ENCODE data around the gene CAPN5. TPM values are rescaled to one million over a fixed set of nuclear protein-coding genes. Genes with fewer than 3 reads are reported as not detected.

Gene CAPN5
- total RNA-seq, 1 donor from 2014 or later = 197 TPM

DNA sequence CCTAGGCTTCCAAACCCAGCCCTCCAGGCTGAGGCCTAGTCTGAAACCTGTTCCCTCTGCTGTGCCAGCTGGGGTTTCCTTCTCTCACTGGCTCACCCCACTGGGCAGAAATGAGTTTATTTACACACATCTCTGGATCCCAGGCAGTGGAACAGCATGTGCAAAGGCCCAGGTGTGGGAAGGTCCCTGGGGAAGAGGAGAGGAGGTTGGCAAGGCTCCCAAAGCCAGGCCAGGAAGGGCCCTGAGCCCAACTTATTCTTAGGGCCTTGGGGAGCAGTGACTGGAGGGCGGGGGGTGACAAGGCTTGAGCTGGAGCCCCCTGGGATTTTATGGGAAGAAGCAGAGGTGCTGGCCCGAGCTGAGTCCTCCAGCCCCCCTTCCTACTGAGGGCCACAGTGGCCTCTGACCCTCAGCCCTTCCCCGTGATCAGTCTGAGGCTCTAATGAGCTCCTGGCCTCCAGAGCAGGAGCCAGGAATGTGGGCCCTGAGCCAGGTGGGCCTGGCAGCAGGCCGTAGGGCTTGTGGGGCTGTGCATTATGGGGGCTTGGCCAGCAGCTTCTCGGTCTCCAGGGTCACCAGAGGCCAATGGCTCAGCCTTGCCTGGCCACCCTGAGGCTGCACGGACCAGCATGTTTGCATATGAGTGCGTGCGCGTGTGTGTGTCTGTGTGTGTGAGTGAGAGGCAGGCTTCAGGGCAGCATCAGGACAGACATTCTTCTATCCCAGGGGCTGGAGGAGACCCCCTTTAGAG lies 64.2 kb downstream of the CAPN5 start:
- DNase-seq (ENCODE audit: low spot score) = peak; percentile 62

DNA sequence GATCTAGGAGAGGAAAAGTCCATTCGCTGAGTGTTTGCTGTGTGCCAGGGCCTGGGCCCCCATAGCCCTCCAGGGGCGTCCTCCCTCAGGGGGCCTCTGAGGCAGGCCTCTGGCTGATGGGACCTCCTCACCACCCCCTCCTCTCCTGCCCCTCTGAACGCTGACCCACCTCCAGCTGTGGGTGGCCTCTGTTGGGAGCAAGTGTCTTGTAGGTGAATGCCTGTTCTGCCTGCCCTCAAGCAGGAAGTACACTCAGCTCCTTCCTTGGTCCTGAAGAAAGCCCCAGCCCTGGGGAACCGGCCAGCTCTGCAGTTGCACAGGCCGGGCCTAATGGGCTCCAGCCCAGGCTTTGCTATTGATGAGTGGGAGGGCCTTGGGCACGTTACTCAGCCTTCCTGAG lies 64.8 kb downstream of the CAPN5 start:
- DNase-seq (ENCODE audit: low spot score) = no peak

DNA sequence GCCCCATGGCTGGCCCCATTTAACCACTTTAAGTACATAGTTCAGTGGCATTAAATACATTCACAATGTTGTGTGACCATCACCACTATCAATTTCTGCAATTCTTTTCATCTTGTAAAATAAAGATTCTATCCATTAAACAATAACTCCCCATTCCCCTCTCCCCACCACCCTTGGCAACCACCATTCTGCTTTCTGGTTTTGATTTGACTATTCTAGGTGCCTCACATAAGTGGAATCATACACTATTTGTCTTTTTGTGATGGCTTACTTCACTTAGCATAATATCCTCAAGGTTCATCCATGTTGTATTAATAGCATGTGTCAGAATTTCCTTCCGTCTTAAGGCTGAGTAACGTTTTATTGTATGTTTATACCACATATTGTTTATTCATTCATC lies 68.3 kb downstream of the CAPN5 start:
- no peak for DNase-seq (ENCODE audit: low spot score)

DNA sequence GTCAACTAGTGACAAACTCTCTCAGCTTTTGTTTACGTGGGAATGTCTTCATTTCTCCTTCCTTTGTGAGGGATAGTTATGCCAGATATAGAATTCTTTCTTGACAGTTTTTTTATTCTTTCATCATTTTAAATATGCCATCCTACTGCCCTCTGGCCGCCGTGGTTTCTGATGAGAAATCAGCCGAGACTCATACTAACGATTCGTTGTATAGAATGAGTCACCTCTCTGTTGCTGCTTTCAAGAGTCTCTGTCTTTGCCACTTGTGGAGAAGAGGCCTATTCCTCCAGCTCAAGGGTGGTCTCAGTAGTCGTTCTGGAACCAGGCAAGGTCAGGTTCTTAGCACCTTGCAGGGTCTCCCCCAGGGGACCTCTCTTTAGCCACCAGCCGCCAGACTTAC lies 69.3 kb downstream of the CAPN5 start:
- no peak for DNase-seq (ENCODE audit: low spot score)

DNA sequence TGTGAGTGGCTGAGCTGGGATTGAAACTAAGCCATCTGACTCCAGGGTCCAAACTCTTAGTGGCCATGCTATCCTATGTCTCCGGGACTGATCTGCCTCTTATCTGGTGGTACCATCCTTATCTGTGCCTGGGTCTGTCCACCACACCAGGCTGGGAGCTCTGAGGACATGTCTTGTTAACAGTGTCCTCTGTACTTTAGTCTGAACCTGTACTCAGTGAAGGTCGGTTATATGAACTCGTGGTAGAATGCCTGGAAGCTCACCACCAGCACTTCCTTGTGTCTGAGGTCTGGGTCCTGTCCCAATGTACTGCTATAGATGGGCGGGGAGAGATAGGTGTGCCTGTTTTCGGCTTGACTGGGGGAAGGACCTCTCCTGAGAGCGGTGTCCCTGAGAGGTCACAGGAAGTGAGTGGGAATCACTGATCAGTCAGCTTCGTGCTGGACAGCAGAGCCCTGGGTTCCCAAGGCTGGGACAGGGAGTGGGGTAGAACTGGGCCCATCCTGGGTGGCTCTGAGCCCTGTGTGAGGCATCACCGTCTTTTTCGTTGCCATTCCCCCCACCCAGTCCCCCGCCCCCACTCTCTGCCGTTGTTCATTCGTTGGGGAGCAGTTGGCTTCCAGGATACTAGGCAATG lies 70.1 kb downstream of the CAPN5 start:
- no peak for DNase-seq (ENCODE audit: low spot score)

DNA sequence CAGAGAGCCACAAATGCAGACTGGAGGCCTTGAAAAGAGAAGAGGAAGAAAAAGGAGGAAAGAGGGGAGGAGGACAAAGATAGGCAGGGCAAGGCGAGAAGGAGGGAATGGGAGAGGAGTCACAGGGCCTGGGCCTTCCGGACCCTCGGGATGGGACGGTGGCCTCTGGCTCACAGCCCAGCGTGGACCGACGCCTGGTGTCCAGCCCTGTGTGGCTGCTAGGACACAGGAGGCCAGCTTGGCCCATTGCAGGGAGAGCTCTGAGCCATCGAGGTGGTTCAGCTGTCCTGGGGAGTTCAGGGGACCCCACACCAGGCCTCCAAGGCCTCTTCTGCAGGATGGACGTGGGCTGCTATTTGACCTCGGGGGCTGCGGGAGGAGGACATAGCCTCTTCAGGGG lies 70.7 kb downstream of the CAPN5 start:
- no peak for DNase-seq (ENCODE audit: low spot score)

DNA sequence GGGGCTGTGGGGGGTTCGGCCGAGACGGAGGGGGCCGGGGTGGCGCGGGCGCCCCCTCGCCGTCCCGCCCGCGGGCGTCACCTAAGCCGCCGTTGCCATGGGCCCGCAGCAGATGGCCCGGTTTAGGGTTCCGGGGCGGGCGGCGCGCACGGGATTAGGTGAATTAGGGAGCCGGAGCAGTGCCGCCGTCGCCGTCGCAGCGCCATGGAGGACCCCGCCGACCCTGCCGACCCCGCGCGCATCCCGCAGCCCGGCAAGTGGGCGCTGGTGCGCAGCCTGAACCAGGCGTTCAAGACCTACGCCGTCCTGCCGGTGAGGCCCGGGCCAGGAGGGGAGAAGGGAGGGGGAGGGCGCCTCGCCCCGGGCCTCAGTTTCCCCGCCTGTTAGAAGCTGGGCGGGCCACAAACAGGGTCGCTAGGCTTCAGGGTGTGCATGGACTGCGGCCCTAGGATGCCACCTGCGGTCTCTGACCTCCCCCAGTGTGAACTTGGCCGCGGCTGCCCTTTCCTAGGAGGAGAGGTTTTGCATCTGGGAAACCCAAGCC lies 71.4 kb downstream of the CAPN5 start:
- no peak for DNase-seq (ENCODE audit: low spot score)

DNA sequence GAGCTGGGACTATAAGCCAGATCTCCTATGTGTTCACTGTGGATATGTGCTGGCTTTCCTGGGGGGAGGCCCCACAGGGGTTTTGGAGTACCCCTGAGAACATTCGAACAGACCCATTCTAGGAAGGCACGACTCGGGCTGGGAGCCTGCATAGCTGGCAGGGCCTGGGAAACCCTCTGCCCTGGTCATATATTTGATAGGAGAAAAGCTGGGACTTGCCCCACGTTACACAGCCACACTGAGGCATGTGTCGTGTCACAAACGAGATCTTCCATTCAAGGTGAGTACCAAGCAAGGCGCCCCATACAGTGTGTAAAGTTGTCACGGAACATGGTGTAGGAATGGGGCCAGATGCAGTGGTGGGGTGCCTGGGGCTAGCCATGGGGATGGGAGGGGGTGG lies 72.4 kb downstream of the CAPN5 start:
- DNase-seq (ENCODE audit: low spot score) = no peak

DNA sequence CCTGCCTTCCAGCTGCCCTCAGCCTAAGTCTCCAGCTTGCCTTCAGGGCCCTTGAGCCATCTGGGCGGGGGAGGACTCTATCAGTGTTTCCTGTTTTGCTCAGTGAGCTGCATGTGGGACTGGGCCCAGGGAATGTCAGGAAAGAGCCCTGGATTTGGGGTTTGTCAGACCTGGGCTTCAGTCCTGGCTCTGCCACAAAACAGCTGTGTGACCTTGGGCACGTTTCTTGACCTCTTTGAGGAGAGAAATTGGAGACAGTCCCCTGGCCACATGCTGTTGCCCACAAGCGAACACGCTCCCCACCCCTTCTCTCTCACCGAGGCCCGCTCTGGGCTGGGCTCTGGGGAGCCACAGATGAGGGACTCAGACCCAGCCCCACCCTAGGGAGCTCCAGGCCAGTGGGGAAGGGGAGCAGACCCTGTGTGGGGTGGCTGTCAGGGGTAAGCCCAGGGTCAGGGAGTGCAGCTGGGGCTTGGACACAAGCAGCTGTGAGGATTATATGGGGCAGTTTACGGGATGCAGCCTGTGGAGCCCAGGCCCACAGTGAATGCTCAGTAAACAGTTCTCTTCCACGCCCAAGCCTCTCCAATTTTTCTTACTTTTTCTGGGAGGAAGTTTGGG lies 73.6 kb downstream of the CAPN5 start:
- no peak for DNase-seq (ENCODE audit: low spot score)

DNA sequence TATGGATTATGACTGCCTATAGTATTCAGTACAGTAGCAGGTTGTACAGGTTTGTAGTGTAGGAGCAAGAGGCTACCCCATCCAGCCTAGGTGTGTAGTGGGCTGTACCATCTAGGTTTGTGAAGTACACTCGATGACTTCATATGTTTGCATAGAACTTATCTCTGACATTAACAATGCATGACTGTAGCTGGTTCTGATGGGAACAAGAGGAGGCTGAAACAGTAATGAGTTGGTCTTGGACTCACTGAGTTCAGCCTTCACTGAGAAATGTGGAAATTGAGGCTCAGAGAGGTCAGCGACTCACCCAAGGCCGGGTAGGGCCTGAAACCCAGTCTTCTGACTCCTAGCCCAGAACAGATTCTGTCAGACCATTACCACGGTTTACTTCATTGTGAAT lies 74.3 kb downstream of the CAPN5 start:
- DNase-seq (ENCODE audit: low spot score) = no peak

DNA sequence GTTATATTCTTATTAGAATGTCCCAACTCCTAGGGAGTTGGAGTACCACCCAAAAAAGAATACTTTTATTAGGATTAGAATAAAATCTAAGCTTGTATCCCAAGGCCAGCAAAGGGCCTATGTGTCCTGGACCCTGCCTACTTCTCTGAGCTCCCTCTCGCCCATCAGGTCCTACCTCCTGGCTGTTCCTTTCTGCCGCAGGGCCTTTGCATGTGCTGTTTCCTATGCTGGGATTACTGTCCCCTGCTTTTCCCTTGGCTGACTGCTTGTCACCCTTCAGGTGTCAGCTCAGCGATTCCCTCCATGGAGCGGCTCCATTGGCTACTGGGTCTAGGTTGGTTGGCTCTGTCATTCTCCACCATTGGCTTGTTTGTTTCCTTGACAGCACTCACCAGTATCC lies 74.7 kb downstream of the CAPN5 start:
- DNase-seq (ENCODE audit: low spot score) = no peak

DNA sequence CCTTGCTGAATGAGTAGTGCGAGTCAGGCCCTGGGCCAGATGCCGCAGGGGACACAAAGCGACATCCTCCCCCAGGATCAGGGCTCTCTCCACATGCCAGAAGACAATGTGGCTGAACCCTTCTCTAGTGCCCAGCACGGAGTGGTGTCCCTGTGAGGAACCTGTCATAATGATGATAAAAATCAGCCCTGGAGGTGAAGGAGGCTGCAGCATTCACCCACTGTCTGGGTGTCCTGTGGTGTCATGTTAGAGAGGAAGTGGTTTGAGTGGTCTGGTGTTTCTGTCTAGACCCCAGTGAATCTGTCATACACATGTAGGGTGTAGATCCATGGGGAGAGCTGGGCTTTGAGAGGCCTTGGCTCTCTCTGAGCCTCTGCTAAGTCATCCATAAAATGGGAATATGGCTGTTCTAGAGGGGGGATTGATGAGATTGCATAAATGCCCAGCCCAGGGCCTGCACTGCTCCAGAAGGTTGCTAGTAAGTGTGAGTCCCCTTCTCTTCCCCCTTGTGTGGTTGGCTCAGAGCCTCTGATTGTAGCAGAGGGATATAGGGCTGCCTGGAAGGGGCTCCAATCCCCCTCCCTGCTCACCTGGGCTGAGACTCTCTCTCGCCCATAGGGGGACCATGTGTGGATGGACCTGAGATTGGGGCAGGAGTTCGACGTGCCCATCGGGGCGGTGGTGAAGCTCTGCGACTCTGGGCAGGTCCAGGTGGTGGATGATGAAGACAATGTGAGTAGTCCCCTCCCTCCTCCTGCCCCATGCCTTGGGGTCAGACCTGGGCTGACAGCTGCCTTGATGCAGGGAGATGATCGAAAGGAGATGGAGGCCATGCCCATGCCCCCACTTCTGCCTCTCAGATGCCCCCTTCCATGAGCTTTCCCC lies 75.6 kb downstream of the CAPN5 start:
- DNase-seq (ENCODE audit: low spot score) = no peak

DNA sequence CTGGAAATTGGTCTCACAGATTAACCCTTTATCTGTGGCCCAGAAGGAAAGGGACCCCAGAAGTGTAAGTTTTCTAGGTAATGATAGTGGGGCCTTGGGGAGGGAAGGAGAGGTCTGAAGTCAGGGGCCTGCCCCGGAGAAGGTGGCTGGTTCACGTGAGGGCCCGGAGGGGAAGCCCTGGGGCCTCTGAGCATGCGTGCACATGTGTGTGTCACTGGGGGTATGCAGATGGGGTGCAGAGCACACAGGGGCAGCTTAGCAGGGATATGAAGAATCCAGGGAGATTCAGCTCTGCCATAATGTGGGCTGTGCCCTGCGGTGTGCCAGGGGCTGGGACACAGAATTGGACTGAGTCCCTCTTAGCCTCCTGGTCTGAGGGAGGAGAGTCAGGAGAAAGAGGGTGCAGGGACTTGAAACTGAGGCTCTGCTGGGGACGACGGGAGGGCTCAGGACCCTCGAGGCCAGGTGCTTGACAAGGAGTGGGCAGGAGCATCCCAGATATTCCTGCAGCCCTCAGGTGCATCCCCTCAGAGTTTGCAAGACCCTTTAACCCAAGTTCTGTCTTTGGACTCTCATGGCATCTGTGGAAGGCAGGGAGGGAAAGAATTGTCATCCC lies 76.7 kb downstream of the CAPN5 start:
- no peak for DNase-seq (ENCODE audit: low spot score)

DNA sequence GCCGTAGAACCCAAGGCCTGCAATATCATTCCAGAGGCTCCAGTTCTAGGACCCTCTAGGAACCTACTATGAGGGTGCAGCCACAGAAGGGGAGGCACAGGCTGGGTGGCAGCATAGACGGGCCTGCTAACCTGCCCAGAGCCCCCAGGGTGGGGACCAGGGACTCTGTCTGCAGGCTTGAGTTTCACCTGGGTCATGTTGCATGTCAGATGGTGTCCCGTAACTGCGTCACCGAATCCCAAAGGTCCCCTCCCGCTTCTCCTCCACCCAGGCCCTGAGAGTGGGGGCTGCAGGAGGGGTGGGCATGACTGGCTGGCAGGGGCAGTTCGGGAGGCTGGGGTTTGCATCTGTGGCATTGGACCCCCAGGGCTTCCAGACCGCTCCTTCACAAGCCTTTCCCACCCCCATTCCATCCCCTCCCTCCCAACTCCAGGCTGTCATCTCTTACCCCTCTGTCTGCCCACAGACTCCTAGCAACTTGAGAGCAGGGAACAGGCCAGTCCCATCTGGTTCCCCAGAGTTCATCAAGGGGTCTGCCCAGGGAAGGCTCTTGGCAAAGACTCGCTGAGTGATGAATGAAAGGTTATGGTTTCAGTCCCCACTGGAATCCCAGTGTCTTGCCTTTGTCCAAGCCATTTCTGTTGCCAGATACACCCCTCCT lies 77.6 kb downstream of the CAPN5 start:
- no peak for DNase-seq (ENCODE audit: low spot score)

DNA sequence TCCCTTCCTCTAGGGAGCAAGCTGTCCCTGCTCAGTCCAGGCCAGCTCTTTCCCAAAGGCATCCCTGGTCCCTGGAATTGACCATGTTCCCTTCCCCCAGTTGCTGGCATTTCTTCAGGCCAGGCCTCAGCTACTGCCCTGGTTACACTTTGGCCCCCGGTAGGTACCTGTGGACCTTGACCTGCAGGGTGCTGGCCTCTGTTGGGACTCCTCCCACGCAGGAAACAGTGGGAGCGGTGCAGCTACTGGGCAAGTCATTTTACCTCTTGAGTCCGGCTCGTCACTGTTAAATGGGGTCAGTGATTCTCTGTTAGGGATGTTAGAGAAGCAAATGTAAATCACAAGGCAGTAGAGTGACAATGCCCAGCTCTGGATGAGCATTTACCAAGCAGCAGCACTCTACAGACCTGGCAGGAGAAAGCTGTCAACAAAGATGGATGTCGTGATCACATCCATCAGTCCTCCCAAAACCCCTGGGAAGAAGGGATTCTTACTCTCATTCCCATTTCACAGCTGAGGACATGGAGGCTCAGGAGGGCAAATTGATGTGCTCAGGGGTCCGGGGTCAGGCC lies 78.2 kb downstream of the CAPN5 start:
- DNase-seq (ENCODE audit: low spot score) = no peak

DNA sequence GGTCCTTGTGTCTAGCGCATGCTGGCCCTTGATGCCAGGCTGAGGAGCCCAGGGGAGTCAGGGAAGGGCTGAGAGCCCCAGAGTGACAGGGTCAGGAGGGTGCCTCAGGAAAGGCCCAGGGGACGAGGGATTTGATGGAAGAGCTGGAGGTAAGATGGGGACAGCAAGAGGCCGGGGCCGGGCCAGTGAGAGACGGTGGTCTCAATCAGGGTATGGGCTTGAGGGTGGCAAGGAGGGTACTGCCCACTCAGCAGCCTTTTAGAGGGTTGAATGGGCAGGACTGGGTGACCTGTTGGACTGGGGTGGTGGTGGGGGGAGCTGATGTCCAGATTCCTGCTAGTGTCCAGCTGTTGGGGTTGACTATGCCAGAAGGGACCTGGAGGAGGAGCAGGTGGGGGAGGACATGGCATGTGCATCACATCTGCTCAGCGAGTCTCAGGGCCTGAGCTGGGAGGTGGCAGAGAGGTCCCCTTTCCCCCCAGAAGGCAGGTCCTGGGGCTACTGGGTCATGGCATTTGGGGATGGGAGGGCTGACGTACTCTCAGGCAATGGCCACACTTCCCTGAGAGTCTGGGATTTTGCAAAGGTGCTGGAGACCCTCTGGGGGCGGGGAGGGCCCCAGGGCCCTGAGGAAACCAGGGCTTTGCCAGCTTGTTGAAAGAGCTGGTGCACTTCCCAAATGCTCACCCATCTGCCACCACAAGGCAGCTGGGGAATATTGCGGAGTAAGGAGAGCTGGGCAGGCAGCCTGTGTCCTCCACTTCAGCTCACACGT lies 79.7 kb downstream of the CAPN5 start:
- DNase-seq (ENCODE audit: low spot score) = no peak

DNA sequence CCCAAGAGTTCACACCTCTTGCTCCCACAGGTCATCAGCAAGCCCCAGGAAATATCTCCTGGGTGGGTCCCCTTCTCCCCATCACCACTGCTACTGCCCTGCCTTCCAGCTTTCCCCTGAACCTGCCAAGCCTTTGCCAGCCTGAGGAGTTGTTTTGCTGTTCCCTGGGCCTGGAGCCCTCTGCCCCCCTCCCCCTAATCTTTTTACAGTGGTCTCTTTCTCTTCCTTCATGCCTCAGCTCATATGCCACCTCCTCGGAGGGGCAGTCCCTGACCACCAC lies 80.2 kb downstream of the CAPN5 start:
- no peak for DNase-seq (ENCODE audit: low spot score)

DNA sequence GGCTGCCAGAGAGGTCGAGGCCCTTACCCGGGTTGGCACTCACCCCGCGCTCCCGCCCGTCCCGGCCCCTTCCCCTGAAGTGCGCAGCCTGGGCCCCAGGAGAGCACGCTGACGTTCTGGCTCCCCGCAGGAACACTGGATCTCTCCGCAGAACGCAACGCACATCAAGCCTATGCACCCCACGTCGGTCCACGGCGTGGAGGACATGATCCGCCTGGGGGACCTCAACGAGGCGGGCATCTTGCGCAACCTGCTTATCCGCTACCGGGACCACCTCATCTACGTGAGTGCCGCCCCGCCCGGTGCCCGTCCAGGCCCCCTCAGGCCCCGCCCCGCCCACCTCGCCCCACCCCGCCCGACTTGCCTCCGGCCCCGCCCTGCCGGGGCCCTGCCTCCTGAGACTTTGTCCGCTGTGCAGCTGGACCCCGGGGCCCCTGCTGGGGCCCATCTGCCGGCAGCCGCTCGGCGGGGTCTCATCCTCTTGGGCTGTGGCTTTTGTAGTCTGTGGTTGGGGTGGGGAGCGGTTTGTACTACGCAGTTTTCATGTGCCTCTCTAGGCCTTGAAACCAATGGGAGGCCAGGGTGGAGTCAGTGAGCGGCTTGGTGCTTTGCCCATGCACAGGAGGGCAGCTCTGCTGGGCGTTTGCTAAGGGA lies 81.0 kb downstream of the CAPN5 start:
- no peak for DNase-seq (ENCODE audit: low spot score)

DNA sequence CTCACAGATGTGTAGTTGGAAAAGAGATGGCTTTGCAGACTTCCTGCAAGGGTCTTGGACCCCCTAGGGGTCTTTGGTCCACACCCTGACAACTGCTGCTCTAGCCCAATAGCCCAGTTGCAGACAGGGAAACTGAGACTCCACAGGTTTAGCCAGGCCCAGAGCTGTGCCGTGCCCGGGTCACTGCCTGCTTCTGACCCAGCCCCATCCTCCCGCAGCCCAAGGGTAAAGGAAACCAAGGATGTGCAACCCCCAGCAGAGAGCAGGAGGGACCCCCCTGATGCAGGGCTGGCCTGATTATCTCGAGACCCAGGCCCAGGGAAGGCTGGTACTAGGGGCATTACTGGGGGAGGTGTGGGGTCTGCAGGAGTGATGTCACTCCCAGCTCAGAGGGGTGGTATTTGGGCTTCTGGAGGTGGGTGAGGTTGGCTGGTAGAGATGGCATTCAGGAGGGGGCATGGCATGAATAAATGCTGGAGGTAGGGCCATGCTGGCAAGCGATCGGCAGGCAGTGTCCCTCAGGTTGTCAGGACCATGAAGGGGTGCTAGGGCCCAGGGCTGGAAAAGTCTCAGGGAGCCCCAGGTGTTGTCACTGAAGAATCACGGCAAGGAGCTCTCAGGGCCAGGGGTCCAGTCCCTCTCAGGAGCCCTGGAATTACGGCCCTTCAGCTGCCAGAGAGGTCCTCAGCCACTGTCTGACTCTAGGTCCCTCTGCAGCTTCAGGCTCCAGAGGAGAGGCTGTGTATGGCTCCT lies 82.4 kb downstream of the CAPN5 start:
- no peak for DNase-seq (ENCODE audit: low spot score)
